Keratinocyte (primary cell): ENCODE measurements around the gene MEGF8.

Experiments used
- CTCF ChIP-seq, 3 experiments: IDR thresholded peaks in 1 of 3; conservative IDR thresholded peaks in 1 of 3; optimal IDR thresholded peaks in 1 of 3; 2 replicates in 2 of 3; 3 replicates in 1 of 3; pipeline versions ENCODE3 to v1.5.1; 2011; ENCODE audit warnings: low read length in 3 of 3, mild to moderate bottlenecking in 3 of 3, moderate library complexity in 2 of 3, control low read depth in 1 of 3, inconsistent platforms in 1 of 3; ENCODE audit not compliant: insufficient read depth in 2 of 3; ENCODE audit errors: extremely low read depth in 1 of 3
- EZH2 ChIP-seq: IDR thresholded peaks from one replicate; pipeline ENCODE4 v1.6.1; 2012; ENCODE audit warnings: inconsistent platforms, mild to moderate bottlenecking, low read length, moderate library complexity

- TF ChIP-seq CTCF (optimal IDR thresholded peaks at IDR 0.05 in 1 of 3, IDR thresholded peaks at IDR 0.05 in 1 of 3, conservative IDR thresholded peaks at IDR 0.05 in 1 of 3; ENCODE audit: extremely low read depth in 1 of 3, insufficient read depth in 2 of 3, low read length in 3 of 3) (peak; percentile 79 to 94 (median 89)), EZH2 (no peak)
Measured at GRCh38 chr19:42279902-42280814, 45.3 kb upstream of the MEGF8 start.
